Panc1 (cell line): ENCODE measurements around the gene SMARCE1. TPM values are rescaled to one million over a fixed set of nuclear protein-coding genes. Genes with fewer than 3 reads are reported as not detected.

Source experiments
- ATAC-seq: fragments of 200-7000 bp; cut with Tn5 transposase; 2 replicates; pipeline ENCODE4 v1.9.1; 2020; ENCODE audit warnings: mild to moderate bottlenecking, moderate library complexity
- BruUV-seq: library from RNA; stranded (reverse); fragments of 400-500 nt; replicated peaks from 2 replicates; lab custom pipeline; 2021; lab: Mats Ljungman, UMichigan
- CTCF ChIA-PET: fragments of 300-600 bp; sonication (Branson Sonifier 250); formaldehyde crosslinking; loops from one replicate; lab custom pipeline; 2022; ENCODE audit warnings: antibody characterized with exemption; lab: Charles Lee
- POLR2A ChIA-PET: fragments of 300-600 bp; sonication (Branson Sonifier 250); formaldehyde crosslinking; loops from one replicate; lab custom pipeline; 2022; ENCODE audit warnings: antibody characterized with exemption; lab: Charles Lee
- DNase-seq: peaks from one replicate; pipeline ENCODE4 v3.0.0-alpha.2; 2010; ENCODE audit warnings: low read depth, low spot score
- H3K27ac ChIP-seq: 2 replicates; pipeline ENCODE4 v1.5.1; 2011; ENCODE audit warnings: mild to moderate bottlenecking, low read length, inconsistent platforms
- H3K27me3 ChIP-seq: fragments of 200-500 bp; sonication (Bioruptor generic); 2 replicates; pipeline ENCODE4 v1.6.0; 2014; ENCODE audit warnings: low read length, inconsistent platforms; ENCODE audit not compliant: control insufficient read depth, insufficient read depth
- H3K36me3 ChIP-seq: fragments of 200-500 bp; sonication (Bioruptor generic); 2 replicates; pipeline ENCODE4 v1.5.1; 2014; ENCODE audit warnings: inconsistent platforms, mild to moderate bottlenecking, low read length, moderate library complexity; ENCODE audit not compliant: control insufficient read depth, insufficient read depth
- H3K4me1 ChIP-seq: 2 replicates; pipeline ENCODE4 v1.5.1; 2011; ENCODE audit warnings: inconsistent platforms, mild to moderate bottlenecking, low read length, moderate library complexity; ENCODE audit not compliant: control insufficient read depth, insufficient read depth
- H3K4me3 ChIP-seq, 2 experiments: 2 replicates each; pipeline ENCODE4 v1.5.1; 2011 to 2012; ENCODE audit warnings: low read depth in 2 of 2, low read length in 2 of 2, mild to moderate bottlenecking in 2 of 2, inconsistent platforms in 1 of 2, moderate library complexity in 1 of 2
- H3K9me3 ChIP-seq: fragments of 200-500 bp; sonication (Bioruptor generic); 2 replicates; pipeline ENCODE4 v1.5.1; 2014; ENCODE audit warnings: low read depth, mild to moderate bottlenecking, inconsistent platforms, low read length, moderate library complexity; ENCODE audit not compliant: control insufficient read depth, insufficient read depth
- CTCF ChIP-seq: fragments of 450-650 bp; IDR thresholded peaks from 2 replicates; pipeline ENCODE4 v1.5.1; 2017; ENCODE audit warnings: mild to moderate bottlenecking
- POLR2AphosphoS5 ChIP-seq: IDR thresholded peaks from 2 replicates; pipeline ENCODE4 v1.6.1; 2012; ENCODE audit warnings: mild to moderate bottlenecking, low read depth, low read length, moderate library complexity
- REST ChIP-seq, 2 experiments: IDR thresholded peaks; 2 replicates each; pipeline ENCODE4 v1.6.1; 2011 to 2012; ENCODE audit warnings: low read depth in 2 of 2, control low read depth in 1 of 2, low read length in 1 of 2, mild to moderate bottlenecking in 1 of 2, moderate library complexity in 1 of 2; ENCODE audit not compliant: insufficient read depth in 1 of 2
- SIN3A ChIP-seq: IDR thresholded peaks from 2 replicates; pipeline ENCODE4 v1.6.1; 2012; ENCODE audit warnings: low read depth, mild to moderate bottlenecking, low read length, moderate library complexity, borderline replicate concordance; ENCODE audit not compliant: insufficient read depth
- TCF7L2 ChIP-seq: IDR thresholded peaks from 2 replicates; pipeline ENCODE4 v1.6.1; 2011; ENCODE audit warnings: mild to moderate bottlenecking, low read depth, low read length, inconsistent platforms
- in situ Hi-C: cut with HindIII; loops from 2 replicates; pipeline ENCODE4 v1.10.0; 2016; ENCODE audit warnings: low sequenced_read_pairs, low pct_unique_long_range_greater_than_20kb
- intact Hi-C: fragments of 100-400 bp; cut with micrococcal nuclease; formaldehyde crosslinking; loops from one replicate; pipeline ENCODE4 v1.10.0; 2022; ENCODE audit not compliant: unreplicated experiment
- total RNA-seq: library from RNA; stranded (reverse); gene quantifications from one replicate; pipeline ENCODE4 v1.2.1, GENCODE V29; 2021; ENCODE audit not compliant: unreplicated experiment

Gene SMARCE1
- total RNA-seq, 1 experiment from 2014 or later: 129 TPM

GRCh38 chr17:40694584-40694983 is 47.0 kb upstream of the SMARCE1 start:
- peaks cover 14% of the 10 kb centered on the region; the same call in 1 of the 2 replicates for H3K27me3 ChIP-seq

GRCh38 chr17:40687106-40687505 is 39.5 kb upstream of the SMARCE1 start:
- H3K36me3 ChIP-seq: no peaks in the 10 kb centered on the region
- BruUV-seq: no TSS peak
- in situ Hi-C loops: no loop called here
- no peak overlapping the region for H3K4me3 ChIP-seq
- TF ChIP-seq SIN3A: no peak
- TF ChIP-seq TCF7L2: no peak
- TF ChIP-seq POLR2AphosphoS5: no peak
- no peak for TF ChIP-seq REST (IDR thresholded peaks at IDR 0.05; ENCODE audit: insufficient read depth in 1 of 2, low read depth in 2 of 2, low read length in 1 of 2)
- no peak for TF ChIP-seq CTCF
- H3K27ac ChIP-seq: no peak overlapping the region
- POLR2A ChIA-PET: interaction anchor here (0.6 kb wide), 1 partner anchor 485 kb away, joined by 3 read pairs; no protein-coding TSS in a partner anchor
- ATAC-seq (no peak), DNase-seq (no peak)
- CTCF ChIA-PET: no interaction called here
- peaks cover 7% of the 10 kb centered on the region; the same call in 1 of the 2 replicates for H3K27me3 ChIP-seq
- intact Hi-C loops: no loop called here
- H3K9me3 ChIP-seq: no peaks in the 10 kb centered on the region
- H3K4me1 ChIP-seq: no peaks in the 10 kb centered on the region

More at GRCh38 chr17:40694584-40694983, 47.0 kb upstream of the SMARCE1 start:
- H3K27ac ChIP-seq: no peak overlapping the region
- CTCF ChIA-PET: no interaction called here
- TF ChIP-seq CTCF (no peak), TCF7L2 (no peak), POLR2AphosphoS5 (no peak), REST (IDR thresholded peaks at IDR 0.05; ENCODE audit: insufficient read depth in 1 of 2, low read depth in 2 of 2, low read length in 1 of 2) (no peak), SIN3A (no peak)
- no TSS peak for BruUV-seq
- ATAC-seq: no peak
- intact Hi-C loops: no loop called here
- DNase-seq: no peak
- POLR2A ChIA-PET: interaction anchor here (0.6 kb wide), 1 partner anchor 623 kb away, joined by 4 read pairs; no protein-coding TSS in a partner anchor
- H3K4me1 ChIP-seq: no peaks in the 10 kb centered on the region
- in situ Hi-C loops: no loop called here
- no peak overlapping the region for H3K4me3 ChIP-seq
- no peaks in the 10 kb centered on the region for H3K36me3 ChIP-seq
- H3K9me3 ChIP-seq: no peaks in the 10 kb centered on the region
